HS-5 (cell line): Measurements from ENCODE around the gene VAV1.
"Not testable (repeated sequence)": the region's sequence is repeated elsewhere in the genome, so short reads cannot be mapped to it uniquely, and the experiment has no call there.

Experiments used
- DNase-seq: peaks from one replicate; pipeline ENCODE4 v3.0.0-alpha.2; 2012; ENCODE audit warnings: low read depth

Gene VAV1

DNA sequence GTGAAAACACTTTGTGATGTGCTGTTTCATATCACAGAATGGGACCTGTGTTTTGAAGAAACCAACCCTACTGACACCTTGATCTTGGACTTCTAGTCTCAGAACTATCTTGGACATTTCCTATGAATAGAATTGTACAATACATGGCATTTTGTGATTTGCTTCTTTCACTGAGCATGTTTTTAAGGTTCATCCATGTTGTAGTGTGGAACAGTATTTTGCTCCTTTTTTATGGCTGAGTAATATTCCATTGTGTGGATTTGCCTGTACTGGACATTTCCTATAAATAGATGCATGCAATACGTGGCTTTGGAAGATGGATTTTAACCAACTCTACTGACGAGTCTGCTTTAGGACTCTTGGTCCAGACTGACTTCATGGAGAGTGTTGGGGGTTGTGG, 46.8 kb downstream of the VAV1 start:
- no peak for DNase-seq

DNA sequence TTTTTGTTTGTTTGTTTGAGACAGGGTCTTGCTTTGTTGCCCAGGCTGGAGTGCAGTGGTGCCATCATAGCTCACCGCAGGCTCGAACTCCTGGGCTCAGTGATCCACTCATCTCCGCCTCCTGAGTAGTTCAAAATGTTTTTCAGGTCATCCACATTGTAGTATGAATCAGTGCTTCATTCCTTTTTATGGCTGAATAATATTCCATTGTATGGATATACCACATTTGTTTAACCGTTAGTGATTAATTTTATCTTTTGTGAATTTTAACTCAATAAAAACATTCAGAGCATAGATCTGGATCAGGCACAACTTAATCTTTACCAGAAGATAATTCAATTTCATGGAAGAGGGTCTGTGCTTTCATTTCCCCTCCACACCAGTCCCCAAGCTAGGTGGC, 47.7 kb downstream of the VAV1 start:
- no peak for DNase-seq

GRCh38 chr19:6821639-6822310, 49.3 kb downstream of the VAV1 start:
- DNase-seq = no peak

DNA sequence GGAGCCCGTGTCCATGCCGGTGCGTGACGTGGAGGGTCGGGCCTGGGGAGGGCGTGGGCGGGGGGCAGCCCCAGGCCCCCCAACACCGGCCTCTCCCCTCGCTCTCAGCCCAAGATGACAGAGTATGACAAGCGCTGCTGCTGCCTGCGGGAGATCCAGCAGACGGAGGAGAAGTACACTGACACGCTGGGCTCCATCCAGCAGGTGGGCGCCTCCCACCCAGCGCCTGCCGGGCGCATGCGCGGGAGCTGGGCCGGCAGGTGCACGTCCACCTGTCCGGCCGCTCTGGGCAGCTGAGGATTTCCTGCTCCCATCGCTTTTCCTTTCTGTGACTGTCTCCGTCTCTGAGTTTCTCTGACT, 49.8 kb downstream of the VAV1 start:
- no peak for DNase-seq

- DNase-seq = no peak
These were observed 52.7 kb downstream of the VAV1 start for GRCh38 chr19:6825076-6825774.

GRCh38 chr19:6826281-6826920, 53.9 kb downstream of the VAV1 start:
- DNase-seq = no peak

DNA sequence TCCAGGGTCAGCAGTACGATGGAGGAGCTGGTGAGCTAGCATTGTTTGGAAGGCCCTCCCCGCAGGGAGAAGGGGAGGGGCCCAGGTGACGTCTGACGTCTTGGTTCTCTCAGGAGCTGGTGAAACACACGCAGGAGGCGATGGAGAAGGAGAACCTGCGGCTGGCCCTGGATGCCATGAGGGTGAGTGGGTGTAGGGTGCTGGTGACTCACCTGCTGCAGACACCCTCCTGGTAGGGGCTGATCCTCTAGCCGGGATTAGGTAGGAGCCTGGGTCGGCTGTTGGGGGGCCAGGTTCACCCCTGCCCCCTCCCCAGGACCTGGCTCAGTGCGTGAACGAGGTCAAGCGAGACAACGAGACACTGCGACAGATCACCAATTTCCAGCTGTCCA, 55.8 kb downstream of the VAV1 start:
- no peak for DNase-seq

DNA sequence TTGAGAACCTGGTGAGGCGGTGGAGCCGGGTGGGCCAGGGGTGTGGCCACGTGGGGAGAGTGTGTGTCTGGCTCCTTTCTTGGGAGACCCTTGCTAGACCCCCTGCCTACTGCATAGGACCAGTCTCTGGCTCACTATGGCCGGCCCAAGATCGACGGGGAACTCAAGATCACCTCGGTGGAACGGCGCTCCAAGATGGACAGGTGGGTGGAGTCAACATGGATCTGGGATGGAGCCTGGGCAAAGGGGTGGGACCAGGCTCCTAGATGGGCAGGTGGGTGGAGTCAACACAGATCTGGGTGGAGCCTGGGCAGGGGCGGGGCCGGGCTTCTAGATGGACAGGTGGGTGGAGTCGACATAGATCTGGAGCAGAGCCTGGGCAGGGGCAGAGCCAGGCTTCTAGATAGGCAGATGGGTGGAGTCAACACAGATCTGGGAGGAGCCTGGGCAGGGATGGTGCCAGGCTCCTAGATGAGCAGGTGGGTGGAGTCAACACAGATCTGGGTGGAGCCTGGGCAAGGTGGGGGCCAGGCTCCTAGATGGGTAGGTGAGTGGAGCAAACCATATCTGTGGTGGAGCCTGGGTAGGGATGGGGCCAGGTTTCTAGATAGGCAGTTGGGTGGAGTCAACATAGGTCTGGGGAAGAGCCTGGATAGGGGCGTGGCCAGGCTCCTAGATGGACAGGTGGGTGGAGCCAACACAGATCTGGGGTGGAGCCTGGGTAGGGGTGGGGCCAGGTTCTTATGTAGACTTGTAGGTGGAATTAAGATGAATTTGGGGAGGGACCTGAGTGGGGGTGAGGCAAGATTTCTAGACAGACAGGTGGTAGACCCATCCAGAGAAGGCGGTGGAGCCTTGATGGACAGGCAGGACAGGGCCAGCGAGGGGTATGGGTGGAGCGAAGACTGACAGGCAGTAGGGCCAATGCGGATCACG, 56.5 kb downstream of the VAV1 start:
- no peak for DNase-seq

DNA sequence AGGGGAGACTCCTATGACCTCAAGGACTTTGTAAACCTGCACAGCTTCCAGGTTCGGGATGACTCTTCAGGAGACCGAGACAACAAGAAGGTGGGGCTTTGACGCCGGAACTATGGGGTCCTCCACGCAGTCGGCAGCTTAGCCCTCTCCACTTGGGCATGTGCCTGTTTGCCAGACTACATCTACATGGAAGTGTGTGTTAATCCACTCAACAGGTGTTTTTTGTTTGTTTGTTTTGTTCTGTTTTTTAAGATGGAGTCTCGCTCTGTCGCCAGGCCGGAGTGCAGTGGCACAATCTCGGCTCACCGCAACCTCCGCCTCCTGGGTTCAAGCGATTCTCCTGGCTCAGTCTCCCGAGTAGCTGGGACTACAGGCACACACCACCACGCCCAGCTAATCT, 57.3 kb downstream of the VAV1 start:
- not testable (repeated sequence) for DNase-seq

GRCh38 chr19:6831084-6831483, 58.6 kb downstream of the VAV1 start:
- DNase-seq = not testable (repeated sequence)

- DNase-seq = no peak
These were observed 59.9 kb downstream of the VAV1 start for GRCh38 chr19:6832412-6832811.

- DNase-seq = no peak
These were observed 60.8 kb downstream of the VAV1 start for GRCh38 chr19:6833166-6833790.

DNA sequence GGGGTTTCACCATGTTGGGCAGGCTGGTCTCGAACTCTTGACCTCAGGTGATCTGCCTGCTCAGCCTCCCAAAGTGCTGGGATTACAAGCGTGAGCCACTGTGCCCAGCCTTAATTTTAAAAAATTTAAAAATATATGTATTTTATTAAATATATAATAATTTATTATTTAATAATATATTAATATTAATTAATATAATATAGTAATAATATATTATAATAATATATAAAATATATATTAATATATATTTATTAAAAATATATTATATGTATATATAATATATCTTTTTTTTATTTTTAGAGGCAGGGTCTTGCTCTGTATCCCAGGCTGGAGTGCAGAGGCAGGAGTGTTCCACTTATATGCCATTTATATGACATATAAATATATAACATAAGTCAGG, 61.9 kb downstream of the VAV1 start:
- DNase-seq = no peak

DNA sequence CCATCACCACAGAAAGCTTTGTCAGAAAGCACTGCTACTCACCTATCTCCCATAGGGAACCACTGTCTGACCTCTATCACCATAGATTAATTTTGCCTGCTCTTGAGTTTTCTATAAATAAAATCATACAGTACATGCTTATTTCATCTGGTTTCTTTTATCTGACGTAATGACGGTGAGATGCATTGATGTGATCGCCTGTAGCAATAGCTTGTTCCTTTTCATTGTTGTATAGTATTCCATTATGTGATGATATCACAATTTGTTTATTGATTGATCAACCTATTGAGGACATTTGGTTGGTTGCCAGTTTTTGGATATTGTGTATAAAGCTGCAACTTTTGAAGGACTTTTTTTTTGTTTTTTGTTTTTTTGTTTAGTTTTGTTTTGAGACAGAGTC, 63.0 kb downstream of the VAV1 start:
- DNase-seq = no peak

GRCh38 chr19:6837525-6837924, 65.0 kb downstream of the VAV1 start:
- DNase-seq = no peak

GRCh38 chr19:6838062-6838655, 65.7 kb downstream of the VAV1 start:
- no peak for DNase-seq

- no peak for DNase-seq
These were observed 70.5 kb downstream of the VAV1 start for GRCh38 chr19:6842871-6843607.

DNA sequence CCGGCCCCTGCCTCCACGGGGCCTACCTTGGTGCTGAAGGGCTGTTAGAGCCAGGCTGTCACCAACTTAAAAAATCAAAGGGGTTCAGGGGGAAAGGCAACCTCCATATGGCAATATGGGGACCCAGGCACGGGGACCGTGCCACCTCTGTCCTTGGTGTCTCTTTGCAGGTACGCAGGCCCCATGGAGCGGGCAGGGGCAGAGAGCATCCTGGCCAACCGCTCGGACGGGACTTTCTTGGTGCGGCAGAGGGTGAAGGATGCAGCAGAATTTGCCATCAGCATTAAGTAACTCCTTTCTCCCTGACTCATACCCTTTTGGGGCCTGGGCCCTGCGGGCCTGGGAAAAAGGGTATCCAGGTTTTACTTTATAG, 75.3 kb downstream of the VAV1 start:
- DNase-seq = no peak

- no peak for DNase-seq
These were observed 76.5 kb downstream of the VAV1 start for GRCh38 chr19:6848986-6849385.

GRCh38 chr19:6849876-6850275, 77.4 kb downstream of the VAV1 start:
- DNase-seq = no peak

DNA sequence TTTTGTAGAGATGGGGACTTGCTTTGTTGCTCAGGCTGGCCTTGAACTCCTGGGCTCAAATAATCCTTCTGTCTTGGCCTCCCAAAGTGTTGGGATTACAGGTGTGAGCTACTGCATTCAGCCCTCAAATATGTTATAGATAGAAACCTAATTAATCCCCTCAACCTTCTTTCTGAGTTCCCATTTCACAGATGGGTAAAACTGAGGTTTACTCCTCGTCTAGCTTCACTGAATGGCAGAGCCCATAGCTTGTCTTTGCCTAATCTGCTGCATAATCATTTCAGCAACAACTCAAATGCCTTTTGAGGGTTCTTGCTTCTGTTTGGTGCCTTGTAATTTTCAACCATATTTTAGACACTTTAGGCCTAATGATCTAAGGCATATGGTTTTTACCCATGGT, 78.9 kb downstream of the VAV1 start:
- no peak for DNase-seq
